Kasumi-1 (cell line): ENCODE measurements around the gene RTF2.
"Not testable (repeated sequence)": the region's sequence is repeated elsewhere in the genome, so short reads cannot be mapped to it uniquely, and the experiment has no call there.

Source experiments
- DNase-seq, 2 experiments: peaks; one replicate each; lab custom pipeline; 2025; lab: John Stamatoyannopoulos, UW

RTF2 gene

DNA sequence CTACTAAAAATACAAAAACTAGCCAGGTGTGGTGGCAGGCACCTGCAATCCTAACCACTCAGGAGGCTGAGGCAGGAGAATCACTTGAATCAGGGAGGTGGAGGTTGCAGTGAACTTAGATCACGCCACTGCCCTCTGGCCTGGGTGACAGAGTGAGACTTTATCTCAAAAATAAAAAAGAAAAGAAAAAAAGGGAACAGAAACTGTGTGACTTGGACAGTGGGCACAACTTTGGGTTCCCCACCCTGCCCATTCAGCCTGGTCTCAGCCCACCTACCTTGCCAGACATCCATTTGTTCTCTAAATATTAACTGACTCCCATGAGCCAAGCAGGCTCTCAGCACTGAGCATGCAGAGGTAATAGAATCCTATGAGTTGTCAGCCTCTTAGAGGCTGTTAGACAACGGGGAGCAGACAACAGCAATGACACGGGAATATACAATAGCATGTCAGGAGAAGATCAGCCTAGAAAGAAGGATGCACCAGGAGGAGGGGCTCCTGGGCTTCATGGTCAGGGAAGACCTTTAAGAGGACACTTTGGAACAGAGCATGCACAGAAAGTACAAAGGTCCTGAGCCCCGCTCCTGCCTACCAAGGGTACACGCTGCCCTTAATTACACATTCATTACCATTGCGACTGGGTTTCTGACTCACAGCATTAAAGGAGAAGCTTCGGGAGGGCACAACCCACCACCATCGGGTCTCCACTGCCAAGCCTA lies 84.6 kb downstream of the RTF2 start:
- DNase-seq, result no peak

DNA sequence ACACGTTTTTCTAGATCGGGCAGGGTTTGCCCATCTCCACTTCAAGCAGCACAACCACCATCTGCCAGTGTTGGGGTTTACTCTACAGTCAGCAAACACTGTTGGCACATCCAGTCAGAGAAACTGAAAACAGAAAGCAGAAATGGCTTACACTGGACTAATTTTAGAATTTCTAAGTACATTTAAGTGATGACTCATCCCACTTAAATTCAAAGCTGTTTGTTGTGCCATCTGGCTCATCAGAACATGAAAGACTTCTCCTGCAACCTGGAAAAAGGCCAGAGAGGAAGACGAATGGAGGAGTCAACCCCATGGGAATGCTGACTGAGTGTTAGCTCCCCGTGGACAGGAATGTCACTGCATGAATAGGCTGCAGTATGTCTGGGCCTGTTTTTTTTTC lies 86.4 kb downstream of the RTF2 start:
- peak; percentile 58 to 67 for DNase-seq

- DNase-seq, result no peak
Observed at GRCh38 chr20:56558968-56559367, 90.5 kb downstream of the RTF2 start.

DNA sequence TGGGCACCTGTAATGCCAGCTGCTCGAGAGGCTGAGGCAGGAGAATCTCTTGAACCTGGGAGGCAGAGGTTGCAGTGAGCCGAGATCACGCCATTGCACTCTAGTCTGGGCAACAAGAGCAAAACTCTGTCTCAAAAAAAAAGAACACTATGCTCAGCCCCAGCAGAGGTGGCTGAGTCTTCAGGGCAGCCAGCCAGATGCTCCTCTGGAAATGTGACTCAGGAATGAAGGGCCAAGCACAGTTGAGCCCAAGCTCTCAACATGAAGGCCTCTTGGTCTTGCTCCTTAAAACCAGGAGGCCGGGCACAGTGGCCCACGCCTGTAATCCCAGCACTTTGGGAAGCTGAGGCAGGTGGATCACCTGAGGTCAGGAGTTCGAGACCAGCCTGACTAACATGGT lies 96.1 kb downstream of the RTF2 start:
- not testable (repeated sequence) for DNase-seq

DNA sequence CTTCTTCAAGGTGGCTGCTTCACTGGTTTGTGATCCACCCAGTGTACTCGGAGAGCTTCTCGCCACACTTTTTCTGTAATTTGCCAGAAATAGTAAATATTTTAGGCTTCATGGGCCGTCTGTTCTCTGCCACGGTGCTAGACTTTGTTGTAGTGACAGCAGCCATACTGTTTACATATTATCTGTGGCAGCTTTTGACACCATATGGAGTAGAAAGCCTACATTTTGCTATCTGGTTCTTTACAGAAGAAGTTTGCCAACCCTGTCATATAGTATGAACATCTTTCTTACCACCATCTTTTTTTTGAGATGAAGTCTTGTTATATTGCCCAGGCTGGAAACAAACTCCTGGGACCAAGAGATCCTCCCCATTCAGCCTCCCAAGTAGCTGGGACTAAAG lies 97.1 kb downstream of the RTF2 start:
- DNase-seq, result no peak

DNA sequence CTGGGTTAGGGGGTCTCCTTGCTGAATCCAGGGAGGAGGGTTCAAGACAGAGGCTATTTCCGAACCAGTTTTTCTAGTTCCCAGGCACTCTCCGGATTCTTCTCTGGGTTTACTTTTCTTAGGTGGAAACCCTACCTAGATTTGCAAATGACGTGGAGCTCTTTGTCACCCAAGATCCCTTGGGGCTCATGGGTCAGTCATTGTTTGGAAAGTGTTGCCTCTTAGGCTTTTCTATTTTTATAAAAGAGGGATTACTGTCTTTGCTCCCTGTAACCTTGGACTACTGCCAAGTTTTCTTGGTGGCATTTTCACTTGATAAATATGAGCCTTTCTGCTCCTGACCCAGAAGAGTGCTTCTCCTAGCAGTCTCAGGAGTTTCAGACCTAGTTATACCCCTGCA lies 98.2 kb downstream of the RTF2 start:
- no peak for DNase-seq
